Ovary (tissue), 9 donors: ENCODE data around the gene REL. TPM values are rescaled to one million over a fixed set of nuclear protein-coding genes. Genes with fewer than 3 reads are reported as not detected.

Experiments used
- DNase-seq, 5 donors: peaks; one replicate each; pipeline ENCODE4 v3.0.0-alpha.2; 2019 to 2020
- H3K27ac ChIP-seq, 2 donors: fragments of 200-600 bp; one replicate each; pipeline versions ENCODE4 v1.5.1 to v1.8.0; 2019 to 2022
- H3K27me3 ChIP-seq: fragments of 200-600 bp; one replicate; pipeline ENCODE4 v1.8.0; 2022
- H3K36me3 ChIP-seq: fragments of 200-600 bp; sonication (generic); one replicate; pipeline ENCODE4 v1.5.1; 2019
- H3K4me1 ChIP-seq: one replicate; pipeline ENCODE4 v1.8.1; 2013; ENCODE audit warnings: mild to moderate bottlenecking, moderate library complexity; ENCODE audit not compliant: insufficient read depth
- H3K4me3 ChIP-seq: fragments of 200-600 bp; sonication (generic); one replicate; pipeline ENCODE4 v1.5.1; 2017
- H3K9me3 ChIP-seq, 2 donors: fragments of 200-600 bp in 1 of 2; sonication (generic) in 1 of 2; one replicate each; pipeline versions ENCODE4 v1.5.1 to v1.8.1; 2013 to 2019; ENCODE audit warnings: mild to moderate bottlenecking in 1 of 2, moderate library complexity in 1 of 2
- CTCF ChIP-seq, 3 donors: fragments of 450-650 bp in 2 of 3; fragments of 200-600 bp in 1 of 3; IDR thresholded peaks; one replicate each; pipeline versions ENCODE4 v1.5.1 to v1.8.0; 2016 to 2022; ENCODE audit warnings: antibody characterized with exemption in 3 of 3, mild to moderate bottlenecking in 1 of 3
- EP300 ChIP-seq: sonication (generic); formaldehyde crosslinking; IDR thresholded peaks from one replicate; pipeline ENCODE4 v1.6.1; 2017; ENCODE audit warnings: antibody characterized with exemption
- POLR2A ChIP-seq: fragments of 450-650 bp; IDR thresholded peaks from one replicate; pipeline ENCODE4 v1.6.1; 2017; ENCODE audit warnings: antibody characterized with exemption, mild to moderate bottlenecking, moderate library complexity
- WGBS, 3 donors: extraction: QIAGEN DNeasy Blood & Tissue Kit in 1 of 3; methylation state at CpG; one replicate each; pipeline versions ENCODE4 v1.1.5 to v1.1.7; 2013 to 2017; 5-methylcytosine and 5-hydroxymethylcytosine counted together
- intact Hi-C, 4 donors: fragments of 100-400 bp; cut with DNase I; formaldehyde crosslinking; loops; one replicate each; pipeline versions ENCODE4 v1.11.0 to v1.15.1; 2022 to 2023
- polyA plus RNA-seq, 2 donors: library from polyadenylated mRNA; stranded (reverse); fragments of 200-250 nt in 1 of 2; fragments of 350-450 nt in 1 of 2; fragmentation: Illumina TruSeq in 1 of 2; extraction: RNeasy Lipid Tissue Mini Kit (QIAGEN cat#74804) in 1 of 2; gene quantifications; one replicate each; pipeline ENCODE4 v1.2.3, GENCODE V29; 2013 to 2014
- total RNA-seq, 7 donors: library from RNA; depleted of rRNA in 2 of 7; stranded (reverse); fragments of >200 nt in 2 of 7; fragmentation: NEBNext Ultra II Directional in 3 of 7; extraction: Animal tissue kit (Norgen Biotek cat#: 25700) in 3 of 7; gene quantifications; one replicate each; pipeline versions ENCODE4 v1.1.0 to v1.2.4, GENCODE V29; 2016 to 2023
- donor health status: DM: no; HTN: no; CAD: no; lungs with moderate emphysema.
- donor health status: DM: no; HTN: no; CAD: no.
- donor health status: Bipolar disorder and iron deficiency.
- donor health status: DM: yes; HTN: yes; CAD: no.
- donor health status: DM: no; HTN: no; CAD: no.
- donor health status: DM: yes; HTN: yes; CAD: no.

Gene REL
- total and polyA plus RNA-seq, 9 donors, result 3.8 to 45.1 (median 18.6) TPM

GRCh38 chr2:60867848-60868247 lies 13.5 kb upstream of the REL start:
- no peak for DNase-seq
- intact Hi-C loops, result no loop called here
- 72 to 79% (median 78%) methylated on average over 5 of the region's 5 CpGs for whole genome bisulfite sequencing, 3 donors
- no peak overlapping the region for H3K4me3 ChIP-seq
- TF ChIP-seq POLR2A (no peak), EP300 (no peak), CTCF (IDR thresholded peaks at IDR 0.05) (no peak)
- H3K9me3 ChIP-seq, result no peaks in the 10 kb centered on the region
- H3K36me3 ChIP-seq, result no peaks in the 10 kb centered on the region
- H3K27ac ChIP-seq, result no peak overlapping the region
- H3K4me1 ChIP-seq, result no peaks in the 10 kb centered on the region
- H3K27me3 ChIP-seq, result no peaks in the 10 kb centered on the region

DNA sequence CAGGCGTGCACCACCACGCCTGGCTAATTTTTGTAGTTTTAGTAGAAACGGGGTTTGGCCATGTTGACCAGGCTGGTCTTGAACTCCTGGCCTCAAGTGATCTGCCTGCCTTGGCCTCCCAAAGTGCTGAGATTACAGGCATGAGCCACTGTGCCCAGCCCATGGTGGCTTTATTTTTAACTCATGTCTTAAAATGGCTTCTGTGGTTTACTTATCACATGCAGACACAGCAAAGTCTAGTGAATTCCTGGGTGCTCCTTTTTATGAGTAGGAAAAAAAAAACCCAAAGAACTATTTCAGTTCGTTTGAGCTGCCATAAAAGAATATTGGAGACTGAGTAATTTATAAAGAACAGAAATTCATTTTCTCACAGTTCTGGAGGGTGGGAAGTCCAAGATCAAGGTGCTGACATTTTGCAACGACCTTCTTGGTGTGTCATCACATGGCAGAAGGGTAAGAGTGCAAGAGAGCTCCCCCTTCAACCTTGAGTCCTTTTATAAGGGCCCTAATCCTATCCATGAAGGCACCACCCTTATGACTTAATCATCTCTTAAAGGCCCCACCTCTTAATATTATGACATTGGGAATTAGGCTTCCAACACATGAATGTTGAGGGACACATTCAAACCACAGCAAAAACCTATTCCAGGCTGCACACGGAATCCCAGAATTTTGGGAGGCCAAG lies 12.6 kb upstream of the REL start:
- intact Hi-C loops, result no loop called here
- Histone ChIP-seq H3K27me3 (no peaks in the 10 kb centered on the region), H3K27ac (no peak overlapping the region), H3K4me3 (no peak overlapping the region), H3K9me3 (no peaks in the 10 kb centered on the region), H3K4me1 (no peaks in the 10 kb centered on the region), H3K36me3 (no peaks in the 10 kb centered on the region)
- DNase-seq, result no peak
- WGBS, 3 donors, result 80 to 85% (median 82%) methylated on average over 6 of the region's 6 CpGs
- TF ChIP-seq EP300 (no peak), CTCF (IDR thresholded peaks at IDR 0.05) (no peak), POLR2A (no peak)

DNA sequence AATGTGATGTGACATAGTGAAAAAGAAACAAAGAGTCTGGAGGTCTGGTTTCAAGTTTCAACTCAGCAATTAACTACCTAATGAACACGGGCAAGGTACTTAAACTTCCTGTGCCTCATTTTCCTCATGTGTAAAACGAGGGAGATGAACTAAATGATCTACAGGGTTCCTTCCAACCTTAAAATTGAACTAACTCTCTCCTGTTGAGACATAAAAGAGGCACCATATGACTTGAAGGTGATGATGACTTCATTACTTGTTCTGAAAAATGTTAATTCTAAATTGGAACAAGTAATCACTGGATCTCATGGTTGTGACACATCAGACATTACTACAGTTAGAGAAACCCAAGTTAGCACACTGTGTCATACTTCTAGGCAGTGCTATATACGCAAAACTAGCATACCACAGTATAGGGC lies 8.9 kb upstream of the REL start:
- intact Hi-C loops, result no loop called here
- H3K36me3 ChIP-seq, result no peaks in the 10 kb centered on the region
- DNase-seq, result no peak
- WGBS, 3 donors, result 69 to 80% (median 76%) methylated on average over 3 of the region's 3 CpGs
- no peak overlapping the region for H3K4me3 ChIP-seq
- H3K27me3 ChIP-seq, result no peaks in the 10 kb centered on the region
- H3K9me3 ChIP-seq, result no peaks in the 10 kb centered on the region
- TF ChIP-seq POLR2A, result no peak
- TF ChIP-seq EP300, result no peak
- TF ChIP-seq CTCF (IDR thresholded peaks at IDR 0.05), result no peak
- H3K27ac ChIP-seq, result no peak overlapping the region
- no peaks in the 10 kb centered on the region for H3K4me1 ChIP-seq

GRCh38 chr2:60873381-60873780 lies 8.0 kb upstream of the REL start:
- no peak overlapping the region for H3K27ac ChIP-seq

More at GRCh38 chr2:60873381-60873780, 8.0 kb upstream of the REL start:
- Histone ChIP-seq H3K4me3 (no peak overlapping the region), H3K9me3 (no peaks in the 10 kb centered on the region), H3K36me3 (no peaks in the 10 kb centered on the region), H3K4me1 (no peaks in the 10 kb centered on the region), H3K27me3 (no peaks in the 10 kb centered on the region)
- intact Hi-C loops, result no loop called here
- WGBS, 3 donors, result 85 to 92% (median 86%) methylated on average over 3 of the region's 3 CpGs
- no peak for TF ChIP-seq EP300
- no peak for TF ChIP-seq POLR2A
- no peak for TF ChIP-seq CTCF (IDR thresholded peaks at IDR 0.05)
- no peak for DNase-seq
